Endothelial cell of umbilical vein (primary cell): ENCODE measurements around the gene NDFIP1. TPM values are rescaled to one million over a fixed set of nuclear protein-coding genes. Genes with fewer than 3 reads are reported as not detected.

ENCODE experiments used
- BruUV-seq: library from RNA; stranded (reverse); fragments of 400-500 nt; replicated peaks from 2 replicates; lab custom pipeline; 2021; lab: Mats Ljungman, UMichigan
- CTCF ChIA-PET: fragments of 300-600, 350-600 bp; sonication (Branson Sonifier 250); formaldehyde crosslinking; loops from one replicate; lab custom pipeline; 2021; ENCODE audit warnings: antibody characterized with exemption, inconsistent platforms; lab: Charles Lee
- POLR2A ChIA-PET: fragments of 300-600, 350-600 bp; sonication (Branson Sonifier 250); formaldehyde crosslinking; loops from one replicate; lab custom pipeline; 2021; ENCODE audit warnings: antibody characterized with exemption, inconsistent platforms; lab: Charles Lee
- DNase-seq: peaks from one replicate; pipeline ENCODE4 v3.0.0-alpha.2; 2011; ENCODE audit warnings: low read depth, low spot score
- FAIRE-seq: peaks from 2 replicates; lab custom pipeline; 2011; peaks lifted over from hg19 to GRCh38; lab: Jason Lieb, UNC
- H2AFZ ChIP-seq: 2 replicates; pipeline ENCODE4 v1.6.0; 2012; ENCODE audit warnings: low read depth, low read length, control low read depth, inconsistent platforms
- H3K27ac ChIP-seq: 2 replicates; pipeline ENCODE4 v1.5.1; 2011; ENCODE audit warnings: low read depth, mild to moderate bottlenecking, control low read depth, low read length, moderate library complexity; ENCODE audit not compliant: insufficient read depth
- H3K27me3 ChIP-seq, 2 experiments: 2 replicates each; pipeline versions ENCODE4 v1.6.0 to v1.6.1; 2011; ENCODE audit warnings: low read length in 2 of 2, mixed read lengths in 1 of 2; ENCODE audit not compliant: control insufficient read depth in 2 of 2, insufficient read depth in 2 of 2
- H3K36me3 ChIP-seq, 2 experiments: 2 replicates in 1 of 2; 3 replicates in 1 of 2; pipeline ENCODE4 v1.5.1; 2011; ENCODE audit warnings: low read length in 2 of 2, mild to moderate bottlenecking in 1 of 2, moderate library complexity in 1 of 2; ENCODE audit not compliant: control insufficient read depth in 2 of 2, insufficient read depth in 2 of 2; ENCODE audit errors: extremely low read depth in 1 of 2
- H3K4me1 ChIP-seq: 3 replicates; pipeline ENCODE4 v1.5.1; 2011; ENCODE audit warnings: mild to moderate bottlenecking, low read length; ENCODE audit not compliant: control insufficient read depth, insufficient read depth; ENCODE audit errors: extremely low read depth
- H3K4me2 ChIP-seq: 2 replicates; pipeline ENCODE4 v1.6.1; 2011; ENCODE audit warnings: low read length, control low read depth, mixed read lengths; ENCODE audit not compliant: insufficient read depth
- H3K4me3 ChIP-seq, 3 experiments: fragments of 200-600 bp in 1 of 3; sonication (generic), shearing (Covaris generic) in 1 of 3; replicated peaks in 1 of 3; 2 replicates each; pipeline ENCODE4 v1.5.1; 2011 to 2016; ENCODE audit warnings: control low read depth in 3 of 3, low read length in 3 of 3, mild to moderate bottlenecking in 2 of 3, inconsistent platforms in 1 of 3, low read depth in 1 of 3, moderate library complexity in 1 of 3; ENCODE audit not compliant: insufficient read depth in 1 of 3
- H3K79me2 ChIP-seq: 2 replicates; pipeline ENCODE4 v1.6.0; 2012; ENCODE audit warnings: low read length, inconsistent platforms; ENCODE audit not compliant: control insufficient read depth, insufficient read depth
- H3K9ac ChIP-seq: replicated peaks from 2 replicates; pipeline ENCODE3; 2011; ENCODE audit warnings: low read length, control low read depth; ENCODE audit not compliant: insufficient read depth; ENCODE audit errors: extremely low read depth
- H3K9me1 ChIP-seq: replicated peaks from 3 replicates; pipeline ENCODE4 v1.6.0; 2011; ENCODE audit warnings: mild to moderate bottlenecking, low read length; ENCODE audit not compliant: control insufficient read depth, insufficient read depth; ENCODE audit errors: extremely low read depth
- H3K9me3 ChIP-seq: replicated peaks from 2 replicates; pipeline ENCODE4 v1.5.1; 2012; ENCODE audit warnings: low read length, inconsistent platforms; ENCODE audit not compliant: control insufficient read depth, insufficient read depth
- H4K20me1 ChIP-seq: replicated peaks from 2 replicates; pipeline ENCODE3; 2011; ENCODE audit warnings: mild to moderate bottlenecking, low read length; ENCODE audit not compliant: control insufficient read depth, insufficient read depth; ENCODE audit errors: extremely low read depth
- GATA2 ChIP-seq: IDR thresholded peaks from 2 replicates; pipeline ENCODE4 v1.7.0; 2011; ENCODE audit warnings: low read depth, mild to moderate bottlenecking, moderate library complexity, mixed read lengths, low read length; ENCODE audit not compliant: insufficient read length, insufficient read depth
- MYC ChIP-seq: IDR thresholded peaks from one replicate; pipeline ENCODE4 v1.6.1; 2011; ENCODE audit warnings: mild to moderate bottlenecking, low read depth, low read length
- POLR2A ChIP-seq: IDR thresholded peaks from 2 replicates; pipeline ENCODE4 v1.6.1; 2012; ENCODE audit warnings: low read depth, mild to moderate bottlenecking, control low read depth, low read length
- dilution Hi-C: fragments of 300-500 bp; cut with MboI; formaldehyde crosslinking; loops from one replicate; pipeline ENCODE4 v1.15.0; 2019; ENCODE audit warnings: low sequenced_read_pairs; ENCODE audit not compliant: extremely low pct_ligation_motif_present
- intact Hi-C: fragments of 100-400 bp; cut with micrococcal nuclease; formaldehyde crosslinking; loops from one replicate; pipeline ENCODE4 v1.10.0; 2022
- polyA plus RNA-seq, 4 experiments: library from polyadenylated mRNA; depleted of rRNA in 3 of 4; stranded (reverse) in 3 of 4; unstranded in 1 of 4; fragments of >200 nt; gene quantifications; 2 replicates each; pipeline versions ENCODE4 v1.2.1 to v1.2.3, GENCODE V29; 2011 to 2012; ENCODE audit warnings: missing spikeins in 1 of 4
- total RNA-seq: library from RNA; stranded (reverse); gene quantifications from 2 replicates; pipeline ENCODE4 v1.2.3, GENCODE V29; 2021
- TF ChIP-seq, protein P1 (sequence below), 2 donors: IDR thresholded peaks; 1 replicate in 1 of 2; 2 replicates in 1 of 2; pipeline ENCODE4 v1.5.1; 2011; ENCODE audit warnings: low read length in 2 of 2, mild to moderate bottlenecking in 2 of 2, moderate library complexity in 2 of 2, control low read depth in 1 of 2, inconsistent platforms in 1 of 2, low read depth in 1 of 2; ENCODE audit not compliant: insufficient read depth in 1 of 2; ENCODE audit errors: extremely low read depth in 1 of 2

NDFIP1 gene
- total and polyA plus RNA-seq, 2 donors (not counting 3 experiments of a cell fraction or from before 2014, with no cell fraction given) = 12.3 to 42.6 TPM

DNA sequence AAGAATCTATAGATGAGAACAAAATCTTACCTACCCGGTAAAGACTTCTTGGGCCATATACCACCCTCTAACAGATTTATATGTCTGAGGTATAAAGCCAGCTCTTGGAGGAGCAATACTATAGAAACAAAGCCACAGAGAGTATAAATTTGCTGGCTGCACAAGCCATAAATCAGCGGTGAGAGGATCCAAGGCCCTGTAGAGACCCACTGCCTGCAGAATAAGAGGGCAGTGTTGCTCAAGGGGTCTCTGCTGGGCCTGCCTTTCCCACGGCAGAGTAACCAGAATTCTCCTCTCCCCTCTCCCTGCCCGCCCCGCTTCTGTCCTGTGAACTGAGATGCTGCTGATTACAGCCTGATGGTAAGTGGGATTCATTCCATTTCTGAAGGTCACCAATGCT is 89.2 kb downstream of the NDFIP1 start:
- CTCF ChIA-PET = interaction anchor here (1.2 to 1.7 kb wide), 3 partner anchors 11 to 351 kb away, joined by 3 to 8 read pairs (median 6); no protein-coding TSS in a partner anchor
- no peak for DNase-seq
- H3K4me2 ChIP-seq = no peak overlapping the region
- intact Hi-C loops (loop anchor here (1.0 kb wide), 2 partner anchors 54 to 100 kb away; no protein-coding TSS in a partner anchor), dilution Hi-C loops (no loop called here)
- FAIRE-seq = no peak
- no peaks in the 10 kb centered on the region for H3K36me3 ChIP-seq
- H3K9me3 ChIP-seq = no peaks in the 10 kb centered on the region
- H3K9ac ChIP-seq = peak overlapping the region; percentile 26
- no peak overlapping the region for H2AFZ ChIP-seq
- no peaks in the 10 kb centered on the region for H3K9me1 ChIP-seq
- peaks cover 43% of the 10 kb centered on the region for H3K4me1 ChIP-seq
- H3K27me3 ChIP-seq = no peaks in the 10 kb centered on the region
- BruUV-seq = no TSS peak
- TF ChIP-seq, protein P1, sequence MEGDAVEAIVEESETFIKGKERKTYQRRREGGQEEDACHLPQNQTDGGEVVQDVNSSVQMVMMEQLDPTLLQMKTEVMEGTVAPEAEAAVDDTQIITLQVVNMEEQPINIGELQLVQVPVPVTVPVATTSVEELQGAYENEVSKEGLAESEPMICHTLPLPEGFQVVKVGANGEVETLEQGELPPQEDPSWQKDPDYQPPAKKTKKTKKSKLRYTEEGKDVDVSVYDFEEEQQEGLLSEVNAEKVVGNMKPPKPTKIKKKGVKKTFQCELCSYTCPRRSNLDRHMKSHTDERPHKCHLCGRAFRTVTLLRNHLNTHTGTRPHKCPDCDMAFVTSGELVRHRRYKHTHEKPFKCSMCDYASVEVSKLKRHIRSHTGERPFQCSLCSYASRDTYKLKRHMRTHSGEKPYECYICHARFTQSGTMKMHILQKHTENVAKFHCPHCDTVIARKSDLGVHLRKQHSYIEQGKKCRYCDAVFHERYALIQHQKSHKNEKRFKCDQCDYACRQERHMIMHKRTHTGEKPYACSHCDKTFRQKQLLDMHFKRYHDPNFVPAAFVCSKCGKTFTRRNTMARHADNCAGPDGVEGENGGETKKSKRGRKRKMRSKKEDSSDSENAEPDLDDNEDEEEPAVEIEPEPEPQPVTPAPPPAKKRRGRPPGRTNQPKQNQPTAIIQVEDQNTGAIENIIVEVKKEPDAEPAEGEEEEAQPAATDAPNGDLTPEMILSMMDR (IDR thresholded peaks at IDR 0.05; ENCODE audit: extremely low read depth in 1 of 2, insufficient read depth in 1 of 2, low read depth in 1 of 2, low read length in 2 of 2) = no peak
- TF ChIP-seq MYC (no peak), POLR2A (no peak), GATA2 (no peak)
- POLR2A ChIA-PET = no interaction called here
- H3K79me2 ChIP-seq = no peaks in the 10 kb centered on the region
- H3K4me3 ChIP-seq = no peak overlapping the region
- H3K27ac ChIP-seq = peak overlapping the region; percentile 93
- H4K20me1 ChIP-seq = no peaks in the 10 kb centered on the region

GRCh38 chr5:142199388-142199787 is 90.8 kb downstream of the NDFIP1 start:
- no peaks in the 10 kb centered on the region for H3K79me2 ChIP-seq
- H3K36me3 ChIP-seq = no peaks in the 10 kb centered on the region
- TF ChIP-seq, protein P1 (IDR thresholded peaks at IDR 0.05; ENCODE audit: extremely low read depth in 1 of 2, insufficient read depth in 1 of 2, low read depth in 1 of 2, low read length in 2 of 2) = no peak
- no peak overlapping the region for H3K4me3 ChIP-seq
- H3K4me2 ChIP-seq = no peak overlapping the region
- H3K4me1 ChIP-seq = peaks cover 41% of the 10 kb centered on the region
- H3K9me3 ChIP-seq = no peaks in the 10 kb centered on the region
- H3K9me1 ChIP-seq = no peaks in the 10 kb centered on the region
- no peaks in the 10 kb centered on the region for H3K27me3 ChIP-seq
- dilution Hi-C loops (no loop called here), intact Hi-C loops (no loop called here)
- DNase-seq (no peak), FAIRE-seq (no peak)
- ChIA-PET CTCF (interaction anchor here (0.8 kb wide), 1 partner anchor 567 kb away, joined by 5 read pairs; no protein-coding TSS in a partner anchor), POLR2A (interaction anchor here (0.7 kb wide), 1 partner anchor 568 kb away, joined by 3 read pairs; no protein-coding TSS in a partner anchor)
- no TSS peak for BruUV-seq
- H3K27ac ChIP-seq = no peak overlapping the region
- no peak overlapping the region for H3K9ac ChIP-seq
- no peaks in the 10 kb centered on the region for H4K20me1 ChIP-seq
- H2AFZ ChIP-seq = no peak overlapping the region
